GM23248 (cell line): ENCODE measurements around the gene KCNE4. TPM values are rescaled to one million over a fixed set of nuclear protein-coding genes. Genes with fewer than 3 reads are reported as not detected.

Experiments used
- DNase-seq: peaks from one replicate; pipeline ENCODE4 v3.0.0-alpha.2; 2015
- H2AFZ ChIP-seq: fragments of 200-600 bp; sonication (generic); 2 replicates; pipeline ENCODE4 v1.6.1; 2016; ENCODE audit warnings: antibody characterized with exemption
- H3F3A ChIP-seq: fragments of 200-600 bp; sonication (generic); 2 replicates; pipeline ENCODE4 v1.6.1; 2016; ENCODE audit warnings: mild to moderate bottlenecking, antibody characterized with exemption, mixed run types; ENCODE audit not compliant: insufficient read depth
- H3K27ac ChIP-seq: fragments of 200-600 bp; sonication (generic); 2 replicates; pipeline ENCODE4 v1.5.1; 2016; ENCODE audit warnings: mild to moderate bottlenecking
- H3K27me3 ChIP-seq: fragments of 200-600 bp; sonication (generic); replicated peaks from 2 replicates; pipeline ENCODE4 v1.6.1; 2016; ENCODE audit warnings: mild to moderate bottlenecking; ENCODE audit not compliant: insufficient read depth
- H3K36me3 ChIP-seq: fragments of 200-600 bp; sonication (generic); 2 replicates; pipeline ENCODE4 v1.6.1; 2016; ENCODE audit warnings: low read depth, mild to moderate bottlenecking
- H3K4me1 ChIP-seq: fragments of 200-600 bp; sonication (generic); 2 replicates; pipeline ENCODE4 v1.6.1; 2016; ENCODE audit warnings: mild to moderate bottlenecking; ENCODE audit not compliant: insufficient read depth
- H3K4me2 ChIP-seq: fragments of 200-600 bp; sonication (generic); one replicate; pipeline ENCODE4 v1.6.1; 2016; ENCODE audit warnings: mild to moderate bottlenecking; ENCODE audit not compliant: unreplicated experiment
- H3K4me3 ChIP-seq: fragments of 200-600 bp; sonication (generic); 2 replicates; pipeline ENCODE4 v1.5.1; 2016; ENCODE audit warnings: mild to moderate bottlenecking
- H3K79me2 ChIP-seq: fragments of 200-600 bp; sonication (generic); 2 replicates; pipeline ENCODE4 v1.6.1; 2016; ENCODE audit warnings: mild to moderate bottlenecking; ENCODE audit not compliant: insufficient read depth
- H3K9ac ChIP-seq: fragments of 200-600 bp; sonication (generic); 2 replicates; pipeline ENCODE4 v1.6.1; 2016; ENCODE audit warnings: mild to moderate bottlenecking
- H3K9me2 ChIP-seq: fragments of 200-600 bp; sonication (generic); 2 replicates; pipeline ENCODE4 v1.6.1; 2016; ENCODE audit warnings: mixed run types, mild to moderate bottlenecking, moderate library complexity; ENCODE audit not compliant: insufficient read depth
- H3K9me3 ChIP-seq: fragments of 200-600 bp; sonication (generic); one replicate; pipeline ENCODE4 v1.6.1; 2017; ENCODE audit warnings: low read depth
- H4K20me1 ChIP-seq: fragments of 200-600 bp; sonication (generic); 2 replicates; pipeline ENCODE4 v1.6.0; 2016; ENCODE audit not compliant: insufficient read depth
- EZH2 ChIP-seq: fragments of 200-600 bp; sonication (generic); IDR thresholded peaks from 2 replicates; pipeline ENCODE4 v1.6.1; 2018; ENCODE audit warnings: antibody characterized with exemption, mild to moderate bottlenecking; ENCODE audit not compliant: insufficient read depth, poor library complexity, severe bottlenecking
- EZH2phosphoT487 ChIP-seq: fragments of 200-600 bp; sonication (generic); IDR thresholded peaks from 2 replicates; pipeline ENCODE4 v1.6.1; 2018; ENCODE audit warnings: antibody characterized with exemption, moderate library complexity, mild to moderate bottlenecking, low read depth; ENCODE audit not compliant: insufficient read depth
- WGBS, 2 experiments: methylation state at CpG; one replicate each; pipeline ENCODE4 v1.1.6; 2015 to 2017; ENCODE audit warnings: low lambda C conversion rate in 2 of 2, low coverage in 1 of 2; ENCODE audit errors: missing lambda C conversion rate in 2 of 2; 5-methylcytosine and 5-hydroxymethylcytosine counted together
- in situ Hi-C: fragments of 300-500 bp; cut with MboI; formaldehyde crosslinking; loops from 2 replicates; pipeline ENCODE4 v1.15.0; 2020
- polyA plus RNA-seq: library from polyadenylated mRNA; unstranded; fragments of >200 nt; fragmentation: Nextera tagmentation; extraction: Ambion mirVana; gene quantifications from 2 replicates; pipeline ENCODE4 v1.2.1, GENCODE V29; 2016
- total RNA-seq: library from RNA; depleted of rRNA; stranded (reverse); fragments of >200 nt; shearing (Covaris generic); gene quantifications from 2 replicates; pipeline ENCODE4 v1.2.3, GENCODE V29; 2014

KCNE4 gene
- total and polyA plus RNA-seq, 2 experiments from 2014 or later: 3.3 to 5.9 TPM

- Histone ChIP-seq H3K4me2 (no peak overlapping the region), H3K9me3 (no peaks in the 10 kb centered on the region), H3K27me3 (no peaks in the 10 kb centered on the region), H3K79me2 (no peaks in the 10 kb centered on the region), H3K4me1 (no peaks in the 10 kb centered on the region), H3F3A (no peaks in the 10 kb centered on the region), H3K36me3 (no peaks in the 10 kb centered on the region), H3K4me3 (no peak overlapping the region), H3K9ac (no peak overlapping the region), H4K20me1 (no peaks in the 10 kb centered on the region), H2AFZ (no peak overlapping the region), H3K27ac (no peak overlapping the region), H3K9me2 (no peaks in the 10 kb centered on the region)
- TF ChIP-seq EZH2 (no peak), EZH2phosphoT487 (no peak)
- in situ Hi-C loops: no loop called here
- 68 to 70% methylated on average over 7 of the region's 7 CpGs for WGBS, 2 experiments
- DNase-seq: no peak
Measured at GRCh38 chr2:223083402-223084070, 31.5 kb downstream of the KCNE4 start.

- Histone ChIP-seq H3K9me2 (no peaks in the 10 kb centered on the region), H3K9me3 (no peaks in the 10 kb centered on the region), H3K4me3 (no peak overlapping the region), H3K27ac (no peak overlapping the region), H3K79me2 (no peaks in the 10 kb centered on the region), H3K9ac (no peak overlapping the region), H3K4me2 (no peak overlapping the region), H3F3A (no peaks in the 10 kb centered on the region), H3K36me3 (no peaks in the 10 kb centered on the region), H2AFZ (no peak overlapping the region), H3K4me1 (no peaks in the 10 kb centered on the region), H4K20me1 (no peaks in the 10 kb centered on the region), H3K27me3 (no peaks in the 10 kb centered on the region)
- in situ Hi-C loops: no loop called here
- 100% methylated on average over 2 of the region's 2 CpGs for WGBS, 2 experiments
- DNase-seq: no peak
- TF ChIP-seq EZH2 (no peak), EZH2phosphoT487 (no peak)
Measured at GRCh38 chr2:223084873-223085272, 32.9 kb downstream of the KCNE4 start.

- no peak overlapping the region for H3K9ac ChIP-seq
- TF ChIP-seq EZH2 (no peak), EZH2phosphoT487 (no peak)
- no peaks in the 10 kb centered on the region for H3K79me2 ChIP-seq
- in situ Hi-C loops: no loop called here
- H3K36me3 ChIP-seq: no peaks in the 10 kb centered on the region
- H3K4me1 ChIP-seq: no peaks in the 10 kb centered on the region
- H3K27ac ChIP-seq: no peak overlapping the region
- 86 to 89% methylated on average over 13 of the region's 13 CpGs for WGBS, 2 experiments
- no peaks in the 10 kb centered on the region for H4K20me1 ChIP-seq
- H3K4me3 ChIP-seq: no peak overlapping the region
- no peak overlapping the region for H2AFZ ChIP-seq
- no peaks in the 10 kb centered on the region for H3K27me3 ChIP-seq
- H3K9me3 ChIP-seq: no peaks in the 10 kb centered on the region
- H3F3A ChIP-seq: no peaks in the 10 kb centered on the region
- no peak for DNase-seq
- no peaks in the 10 kb centered on the region for H3K9me2 ChIP-seq
- H3K4me2 ChIP-seq: no peak overlapping the region
Measured at GRCh38 chr2:223086370-223086981, 34.5 kb downstream of the KCNE4 start.

GRCh38 chr2:223087466-223087865 lies 35.5 kb downstream of the KCNE4 start:
- no peak for DNase-seq
- no peaks in the 10 kb centered on the region for H3F3A ChIP-seq
- H3K4me1 ChIP-seq: no peaks in the 10 kb centered on the region
- H3K9me2 ChIP-seq: no peaks in the 10 kb centered on the region
- no peak for TF ChIP-seq EZH2
- TF ChIP-seq EZH2phosphoT487: no peak
- H2AFZ ChIP-seq: no peak overlapping the region
- no peaks in the 10 kb centered on the region for H3K27me3 ChIP-seq
- WGBS, 2 experiments: 60 to 67% methylated on average over 5 of the region's 5 CpGs
- H3K4me2 ChIP-seq: no peak overlapping the region
- H3K27ac ChIP-seq: no peak overlapping the region
- H4K20me1 ChIP-seq: no peaks in the 10 kb centered on the region
- no peaks in the 10 kb centered on the region for H3K36me3 ChIP-seq
- H3K4me3 ChIP-seq: no peak overlapping the region
- no peak overlapping the region for H3K9ac ChIP-seq
- in situ Hi-C loops: no loop called here
- no peaks in the 10 kb centered on the region for H3K9me3 ChIP-seq
- H3K79me2 ChIP-seq: no peaks in the 10 kb centered on the region
